OCI-LY7 (cell line): Measurements from ENCODE around the gene GNAL.

Experiments
- EZH2phosphoT487 ChIP-seq: fragments of 200-600 bp; sonication (generic); IDR thresholded peaks from 2 replicates; pipeline ENCODE4 v1.6.1; 2018; ENCODE audit warnings: low read depth, borderline replicate concordance, mild to moderate bottlenecking, mixed run types, antibody characterized with exemption, low read length, moderate library complexity, mixed read lengths
- TF ChIP-seq, protein P1 (sequence below): fragments of 200-600 bp; sonication (generic); conservative IDR thresholded peaks from 2 replicates; pipeline ENCODE4 v1.5.1; 2014; ENCODE audit warnings: mild to moderate bottlenecking, antibody characterized with exemption, low read length, moderate library complexity, mixed read lengths

DNA sequence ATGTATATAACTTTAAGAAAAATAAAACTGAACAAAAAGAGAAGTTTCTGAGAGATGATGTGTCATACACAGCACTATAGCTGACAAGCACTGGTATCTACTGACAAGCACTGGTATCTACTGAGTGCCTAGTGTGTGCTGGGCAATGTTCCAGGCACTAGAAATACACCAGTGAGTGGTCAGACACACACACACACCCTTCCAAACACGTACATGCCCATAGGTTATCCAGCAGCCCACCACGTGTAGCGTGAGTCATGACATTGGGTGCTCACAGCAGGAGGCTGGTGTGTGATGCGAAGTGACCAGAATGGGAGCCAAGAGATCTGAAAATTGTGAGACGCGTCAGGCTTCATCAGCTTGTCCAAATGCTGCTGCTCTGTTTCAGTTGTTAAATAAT is 12.2 kb upstream of the GNAL start:
- TF ChIP-seq EZH2phosphoT487, result no peak
- TF ChIP-seq, protein P1, sequence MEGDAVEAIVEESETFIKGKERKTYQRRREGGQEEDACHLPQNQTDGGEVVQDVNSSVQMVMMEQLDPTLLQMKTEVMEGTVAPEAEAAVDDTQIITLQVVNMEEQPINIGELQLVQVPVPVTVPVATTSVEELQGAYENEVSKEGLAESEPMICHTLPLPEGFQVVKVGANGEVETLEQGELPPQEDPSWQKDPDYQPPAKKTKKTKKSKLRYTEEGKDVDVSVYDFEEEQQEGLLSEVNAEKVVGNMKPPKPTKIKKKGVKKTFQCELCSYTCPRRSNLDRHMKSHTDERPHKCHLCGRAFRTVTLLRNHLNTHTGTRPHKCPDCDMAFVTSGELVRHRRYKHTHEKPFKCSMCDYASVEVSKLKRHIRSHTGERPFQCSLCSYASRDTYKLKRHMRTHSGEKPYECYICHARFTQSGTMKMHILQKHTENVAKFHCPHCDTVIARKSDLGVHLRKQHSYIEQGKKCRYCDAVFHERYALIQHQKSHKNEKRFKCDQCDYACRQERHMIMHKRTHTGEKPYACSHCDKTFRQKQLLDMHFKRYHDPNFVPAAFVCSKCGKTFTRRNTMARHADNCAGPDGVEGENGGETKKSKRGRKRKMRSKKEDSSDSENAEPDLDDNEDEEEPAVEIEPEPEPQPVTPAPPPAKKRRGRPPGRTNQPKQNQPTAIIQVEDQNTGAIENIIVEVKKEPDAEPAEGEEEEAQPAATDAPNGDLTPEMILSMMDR, result no peak
